Gastrocnemius medialis (tissue), 4 donors: ENCODE measurements around the gene SLC2A1.

ENCODE experiments used
- POLR2A ChIP-seq, 2 donors: fragments of 450-650 bp; IDR thresholded peaks; one replicate each; pipeline ENCODE4 v1.6.1; 2017; ENCODE audit warnings: antibody characterized with exemption in 2 of 2, mild to moderate bottlenecking in 2 of 2, moderate library complexity in 2 of 2
- TF ChIP-seq, protein P1 (sequence below), 5 experiments: fragments of 450-650 bp in 3 of 5; fragments of 200-600 bp in 2 of 5; sonication (generic) in 2 of 5; IDR thresholded peaks in 4 of 5; conservative IDR thresholded peaks in 1 of 5; 1 replicate in 4 of 5; 2 replicates in 1 of 5; pipeline ENCODE4 v1.5.1; 2016 to 2019; ENCODE audit warnings: antibody characterized with exemption in 5 of 5, mild to moderate bottlenecking in 3 of 5, moderate library complexity in 3 of 5

DNA sequence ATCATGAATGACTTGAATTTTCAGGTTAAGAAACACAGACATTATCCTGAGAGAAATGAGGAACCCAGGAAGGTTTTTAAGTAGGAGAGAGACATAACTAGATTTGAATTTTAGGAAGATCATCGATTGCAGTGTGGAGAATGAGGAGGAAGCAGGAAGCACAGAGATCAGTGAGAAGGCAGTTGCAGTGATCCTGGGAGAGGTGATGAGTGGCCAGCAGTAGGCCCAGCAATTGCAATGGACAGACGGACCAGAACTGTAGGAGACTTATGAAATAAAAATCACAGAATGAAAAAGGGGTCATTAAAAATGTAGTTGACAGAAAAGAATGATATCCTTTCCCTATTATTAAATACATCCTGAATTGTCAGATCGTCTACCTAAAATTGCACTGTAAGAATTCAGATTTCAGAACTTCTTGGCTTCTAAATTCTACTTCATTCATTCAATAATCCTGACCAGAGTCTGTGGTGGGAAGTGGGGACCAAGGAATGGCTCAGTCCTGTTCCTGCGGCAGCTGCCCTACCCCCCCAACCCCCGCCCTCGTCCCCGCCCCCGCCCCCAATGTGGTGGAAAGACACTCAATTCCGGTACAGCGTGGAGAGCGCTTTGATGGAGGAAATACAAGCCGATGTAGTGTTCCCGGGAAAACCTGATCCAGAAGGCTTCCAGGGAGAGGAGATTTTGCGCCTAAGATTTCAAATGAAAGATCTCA lies 35.1 kb downstream of the SLC2A1 start:
- TF ChIP-seq, protein P1, sequence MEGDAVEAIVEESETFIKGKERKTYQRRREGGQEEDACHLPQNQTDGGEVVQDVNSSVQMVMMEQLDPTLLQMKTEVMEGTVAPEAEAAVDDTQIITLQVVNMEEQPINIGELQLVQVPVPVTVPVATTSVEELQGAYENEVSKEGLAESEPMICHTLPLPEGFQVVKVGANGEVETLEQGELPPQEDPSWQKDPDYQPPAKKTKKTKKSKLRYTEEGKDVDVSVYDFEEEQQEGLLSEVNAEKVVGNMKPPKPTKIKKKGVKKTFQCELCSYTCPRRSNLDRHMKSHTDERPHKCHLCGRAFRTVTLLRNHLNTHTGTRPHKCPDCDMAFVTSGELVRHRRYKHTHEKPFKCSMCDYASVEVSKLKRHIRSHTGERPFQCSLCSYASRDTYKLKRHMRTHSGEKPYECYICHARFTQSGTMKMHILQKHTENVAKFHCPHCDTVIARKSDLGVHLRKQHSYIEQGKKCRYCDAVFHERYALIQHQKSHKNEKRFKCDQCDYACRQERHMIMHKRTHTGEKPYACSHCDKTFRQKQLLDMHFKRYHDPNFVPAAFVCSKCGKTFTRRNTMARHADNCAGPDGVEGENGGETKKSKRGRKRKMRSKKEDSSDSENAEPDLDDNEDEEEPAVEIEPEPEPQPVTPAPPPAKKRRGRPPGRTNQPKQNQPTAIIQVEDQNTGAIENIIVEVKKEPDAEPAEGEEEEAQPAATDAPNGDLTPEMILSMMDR (IDR thresholded peaks at IDR 0.05 in 4 of 5, conservative IDR thresholded peaks at IDR 0.05 in 1 of 5) = no peak
- no peak for TF ChIP-seq POLR2A (IDR thresholded peaks at IDR 0.05)
